Measurements from ENCODE around the gene RDH5.

RDH5 gene

DNA sequence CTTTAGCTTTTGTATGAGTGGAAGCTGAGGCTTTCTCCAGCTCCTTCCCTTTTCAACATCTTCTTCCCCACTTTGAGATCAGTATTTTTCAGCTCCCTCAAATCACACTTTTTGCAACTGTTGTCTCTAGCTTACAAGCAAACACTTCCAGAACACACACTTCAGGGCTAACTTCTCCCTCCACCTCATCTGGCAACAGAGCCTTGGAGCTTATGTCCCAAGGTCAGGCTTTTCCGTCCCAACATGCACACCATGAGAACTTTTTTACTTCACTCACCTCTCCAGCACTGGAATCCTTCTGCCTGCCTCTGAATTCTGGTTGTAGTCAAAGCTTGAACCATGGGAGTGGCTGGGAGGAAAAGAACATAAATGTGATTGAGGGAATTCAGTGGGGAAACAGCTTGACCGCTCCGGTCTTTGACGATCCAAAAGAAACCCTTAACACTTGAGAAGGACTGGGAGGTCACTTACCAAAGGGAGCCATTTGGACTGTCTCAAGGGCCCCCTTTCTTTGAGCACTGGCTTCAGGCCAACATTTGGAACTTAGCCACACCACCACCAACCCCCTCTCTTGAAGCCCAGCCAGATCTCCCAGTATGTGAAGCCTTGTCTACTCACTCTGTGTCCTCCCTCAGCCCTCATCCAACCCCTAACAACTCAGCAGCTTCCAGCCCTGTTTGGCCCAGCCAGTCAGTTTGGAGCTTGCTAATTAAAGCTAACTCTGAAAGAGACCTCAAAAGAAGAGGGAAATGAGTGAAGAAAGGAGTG lies 8.2 kb upstream of the RDH5 start:
- DNase-seq (ENCODE audit: low read depth), result no peak

DNA sequence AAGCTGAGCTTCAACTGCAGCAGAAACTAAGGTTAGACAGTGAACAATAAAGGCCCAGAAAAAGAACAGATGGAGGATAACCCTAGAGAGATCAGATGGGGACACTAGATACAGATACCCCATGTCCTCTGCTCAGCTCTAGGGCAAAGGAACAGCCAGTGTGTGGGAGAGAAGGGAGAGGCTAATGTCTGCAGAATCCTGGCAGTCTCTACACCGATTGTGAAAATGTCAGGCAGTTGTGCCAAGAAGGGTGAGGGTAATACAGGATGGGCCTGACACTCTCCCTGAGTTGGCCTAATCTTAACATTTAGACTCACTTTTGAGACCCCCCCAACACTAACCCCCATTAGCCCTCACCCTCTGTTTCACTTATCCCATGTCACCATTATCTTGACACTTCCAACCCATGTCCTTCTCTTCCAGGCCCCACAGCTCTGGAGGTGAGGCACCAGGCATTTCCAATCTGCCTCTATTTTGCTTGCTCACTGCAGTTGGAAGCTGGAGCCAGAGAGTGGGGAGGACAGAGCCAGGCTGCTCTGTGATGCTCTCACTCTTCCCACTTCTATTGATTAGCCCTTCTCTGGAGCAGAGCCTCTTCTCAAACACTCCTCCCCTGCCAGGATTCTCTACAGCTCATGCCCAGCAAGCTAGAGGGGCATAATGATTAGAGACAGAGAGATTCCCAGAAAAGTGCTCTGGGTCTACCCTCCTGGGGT lies 7.3 kb upstream of the RDH5 start:
- DNase-seq (ENCODE audit: low read depth), result no peak
- TF ChIP-seq, protein P1, sequence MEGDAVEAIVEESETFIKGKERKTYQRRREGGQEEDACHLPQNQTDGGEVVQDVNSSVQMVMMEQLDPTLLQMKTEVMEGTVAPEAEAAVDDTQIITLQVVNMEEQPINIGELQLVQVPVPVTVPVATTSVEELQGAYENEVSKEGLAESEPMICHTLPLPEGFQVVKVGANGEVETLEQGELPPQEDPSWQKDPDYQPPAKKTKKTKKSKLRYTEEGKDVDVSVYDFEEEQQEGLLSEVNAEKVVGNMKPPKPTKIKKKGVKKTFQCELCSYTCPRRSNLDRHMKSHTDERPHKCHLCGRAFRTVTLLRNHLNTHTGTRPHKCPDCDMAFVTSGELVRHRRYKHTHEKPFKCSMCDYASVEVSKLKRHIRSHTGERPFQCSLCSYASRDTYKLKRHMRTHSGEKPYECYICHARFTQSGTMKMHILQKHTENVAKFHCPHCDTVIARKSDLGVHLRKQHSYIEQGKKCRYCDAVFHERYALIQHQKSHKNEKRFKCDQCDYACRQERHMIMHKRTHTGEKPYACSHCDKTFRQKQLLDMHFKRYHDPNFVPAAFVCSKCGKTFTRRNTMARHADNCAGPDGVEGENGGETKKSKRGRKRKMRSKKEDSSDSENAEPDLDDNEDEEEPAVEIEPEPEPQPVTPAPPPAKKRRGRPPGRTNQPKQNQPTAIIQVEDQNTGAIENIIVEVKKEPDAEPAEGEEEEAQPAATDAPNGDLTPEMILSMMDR (IDR thresholded peaks at IDR 0.05; ENCODE audit: control insufficient read depth, insufficient read depth, low read depth, low read length, missing control alignments), result no peak
- no peak overlapping the region for H3K4me3 ChIP-seq (ENCODE audit: control insufficient read depth, low read depth, low read length)

More for the DNA sequence above, 8.2 kb upstream of the RDH5 start:
- TF ChIP-seq, protein P1 (IDR thresholded peaks at IDR 0.05; ENCODE audit: control insufficient read depth, insufficient read depth, low read depth, low read length, missing control alignments), result no peak
- H3K4me3 ChIP-seq (ENCODE audit: control insufficient read depth, low read depth, low read length), result no peak overlapping the region

DNA sequence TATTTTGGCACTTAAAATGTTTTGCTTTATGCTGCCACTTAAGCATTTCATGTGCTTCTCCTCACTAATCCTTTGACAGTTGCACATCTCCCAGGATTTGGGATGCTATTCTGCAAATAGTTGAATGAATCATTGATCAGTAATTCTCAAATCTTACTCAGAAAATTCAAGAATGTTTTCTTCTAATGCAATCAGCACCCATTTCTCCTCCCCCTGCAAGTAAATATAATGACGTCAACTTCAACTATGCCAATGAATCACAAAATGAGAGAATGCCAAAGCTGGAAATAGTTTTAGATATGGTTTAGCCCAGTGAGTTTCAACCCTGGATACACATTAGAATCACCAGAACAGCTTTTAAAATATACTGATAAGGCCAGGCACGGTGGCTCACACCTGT lies 6.5 kb upstream of the RDH5 start:
- no peak overlapping the region for H3K4me3 ChIP-seq (ENCODE audit: control insufficient read depth, low read depth, low read length)
- TF ChIP-seq, protein P1 (IDR thresholded peaks at IDR 0.05; ENCODE audit: control insufficient read depth, insufficient read depth, low read depth, low read length, missing control alignments), result no peak
- peak; percentile 71 for DNase-seq (ENCODE audit: low read depth)

DNA sequence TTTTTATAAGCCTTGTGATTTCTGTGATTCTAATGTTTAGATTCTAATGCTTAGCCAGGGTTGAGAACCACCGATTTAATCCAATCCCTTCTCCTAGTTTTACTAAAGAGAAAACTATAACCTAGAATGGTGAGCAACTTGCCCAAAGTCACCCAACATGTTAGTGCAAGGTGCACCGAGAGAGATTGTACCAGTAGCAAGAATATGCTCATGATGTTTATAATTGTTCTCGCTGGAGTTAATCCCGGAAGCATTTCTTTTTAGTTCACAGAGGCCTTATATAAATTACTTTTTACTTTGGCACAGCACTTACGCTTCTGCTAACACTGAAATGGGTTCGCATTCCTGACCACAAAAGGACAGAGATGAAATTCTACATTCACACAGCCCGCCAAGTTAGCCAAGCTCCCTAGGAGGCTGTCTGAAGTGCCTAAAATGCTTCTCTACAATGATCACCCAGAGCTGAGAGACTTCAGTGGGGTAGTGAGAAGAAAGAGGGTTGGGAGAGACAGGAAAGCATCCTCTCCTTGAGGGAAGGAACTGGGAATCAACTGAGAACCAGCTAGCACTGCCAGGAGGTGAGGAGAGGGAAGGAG lies 4.9 kb upstream of the RDH5 start:
- H3K4me3 ChIP-seq (ENCODE audit: control insufficient read depth, low read depth, low read length), result peak overlapping the region; percentile 80
- DNase-seq (ENCODE audit: low read depth), result no peak
- TF ChIP-seq, protein P1 (IDR thresholded peaks at IDR 0.05; ENCODE audit: control insufficient read depth, insufficient read depth, low read depth, low read length, missing control alignments), result no peak

DNA sequence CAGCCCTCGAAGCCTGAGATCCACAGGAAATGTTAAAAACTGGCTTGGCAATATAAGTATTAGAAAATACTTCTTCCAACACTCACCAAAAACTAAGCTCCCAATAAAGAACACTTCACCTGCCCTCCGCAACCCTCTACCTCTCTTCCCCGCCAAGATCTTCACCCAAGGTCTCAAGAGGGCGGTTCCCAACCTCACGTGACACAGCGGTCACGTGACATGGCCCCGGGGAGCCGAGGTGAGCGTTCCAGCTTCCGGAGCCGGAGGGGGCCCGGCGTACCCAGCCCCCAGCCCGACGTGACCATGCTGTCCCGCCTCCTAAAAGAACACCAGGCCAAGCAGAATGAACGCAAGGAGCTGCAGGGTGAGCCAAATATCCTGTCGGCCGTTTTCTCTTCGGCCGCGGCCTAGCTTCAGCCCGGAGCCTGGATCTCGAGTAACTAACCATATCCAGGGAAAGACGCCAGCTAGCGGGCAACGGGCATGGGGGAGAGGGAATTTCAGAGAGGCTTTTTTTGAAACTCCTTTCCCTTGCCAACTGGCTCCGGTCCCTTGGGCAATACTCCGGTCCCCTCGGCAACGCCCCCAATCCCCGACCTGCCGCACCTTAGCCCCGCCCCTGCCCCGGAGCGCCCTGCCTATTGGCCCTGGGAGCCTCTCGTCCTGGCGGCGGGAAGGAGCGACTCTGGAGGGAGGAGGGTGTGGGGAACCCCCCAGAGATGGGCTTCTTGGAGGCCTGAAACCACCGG lies 4.2 kb upstream of the RDH5 start, which contains the start of gene BLOC1S1:
BLOC1S1 (plus strand) TSS at position 214 of the 749 bp plus-strand sequence; CDS start at position 220, 6 bp downstream.
- peak within 1 kb of the TSS; percentile 80 for H3K4me3 ChIP-seq (ENCODE audit: control insufficient read depth, low read depth, low read length)
- TF ChIP-seq, protein P1 (IDR thresholded peaks at IDR 0.05; ENCODE audit: control insufficient read depth, insufficient read depth, low read depth, low read length, missing control alignments), result no peak
- DNase-seq (ENCODE audit: low read depth), result peak; percentile 63

DNA sequence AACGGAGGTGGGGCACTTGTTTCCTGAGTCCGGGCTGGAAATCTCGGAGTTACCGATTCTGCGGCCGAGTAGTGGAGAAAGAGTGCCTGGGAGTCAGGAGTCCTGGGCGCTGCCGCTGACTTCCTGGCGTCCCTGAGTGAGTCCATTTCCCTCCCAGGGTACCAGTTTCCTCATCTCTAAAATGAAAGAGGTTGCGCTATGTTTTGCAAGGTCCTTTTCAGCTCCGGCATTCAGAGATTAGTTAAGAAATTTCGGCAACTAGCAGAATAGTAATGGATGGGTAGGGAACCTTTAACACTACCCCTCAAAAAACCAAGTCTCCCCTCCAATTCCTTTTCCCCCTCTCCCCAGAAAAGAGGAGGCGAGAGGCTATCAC lies 3.6 kb upstream of the RDH5 start:
- no peak for DNase-seq (ENCODE audit: low read depth)
- peak overlapping the region; percentile 80 for H3K4me3 ChIP-seq (ENCODE audit: control insufficient read depth, low read depth, low read length)
- TF ChIP-seq, protein P1 (IDR thresholded peaks at IDR 0.05; ENCODE audit: control insufficient read depth, insufficient read depth, low read depth, low read length, missing control alignments), result no peak

Measured in AG09309 (cell line).